Fibroblast of lung (primary cell): ENCODE data around the gene TM7SF2. TPM values are rescaled to one million over a fixed set of nuclear protein-coding genes. Genes with fewer than 3 reads are reported as not detected.

Source experiments
- DNase-seq, 2 donors: peaks; one replicate each; pipeline versions ENCODE4 v3.0.0 to v3.0.0-alpha.2; 2010; ENCODE audit warnings: low read depth in 2 of 2
- H2AFZ ChIP-seq: 2 replicates; pipeline ENCODE4 v1.5.1; 2012; ENCODE audit warnings: low read length, control low read depth, inconsistent platforms
- H3K27ac ChIP-seq: 2 replicates; pipeline ENCODE4 v1.5.1; 2011; ENCODE audit warnings: low read length, control low read depth; ENCODE audit not compliant: insufficient read depth
- H3K27me3 ChIP-seq: 2 replicates; pipeline ENCODE4 v1.5.1; 2011; ENCODE audit warnings: mild to moderate bottlenecking, low read length; ENCODE audit not compliant: control insufficient read depth, insufficient read depth
- H3K36me3 ChIP-seq: 2 replicates; pipeline ENCODE4 v1.5.1; 2011; ENCODE audit warnings: low read length; ENCODE audit not compliant: control insufficient read depth, insufficient read depth
- H3K4me1 ChIP-seq: 2 replicates; pipeline ENCODE4 v1.5.1; 2011; ENCODE audit warnings: low read length; ENCODE audit not compliant: control insufficient read depth, insufficient read depth; ENCODE audit errors: extremely low read depth
- H3K4me2 ChIP-seq: 2 replicates; pipeline ENCODE4 v1.5.1; 2011; ENCODE audit warnings: low read length, control low read depth; ENCODE audit not compliant: insufficient read depth; ENCODE audit errors: extremely low read depth
- H3K4me3 ChIP-seq, 4 experiments: fragments of 200-600 bp in 1 of 4; sonication (generic) in 1 of 4; replicated peaks in 1 of 4; 2 replicates each; pipeline ENCODE4 v1.5.1; 2011 to 2016; ENCODE audit warnings: low read length in 4 of 4, low read depth in 3 of 4, mild to moderate bottlenecking in 3 of 4, control low read depth in 2 of 4, inconsistent platforms in 1 of 4, mixed read lengths in 1 of 4; ENCODE audit not compliant: insufficient read depth in 1 of 4; ENCODE audit errors: control extremely low read depth in 1 of 4
- H3K79me2 ChIP-seq: 2 replicates; pipeline ENCODE4 v1.5.1; 2012; ENCODE audit warnings: mild to moderate bottlenecking, low read length, inconsistent platforms; ENCODE audit not compliant: control insufficient read depth, insufficient read depth
- H3K9ac ChIP-seq: 2 replicates; pipeline ENCODE4 v1.5.1; 2011; ENCODE audit warnings: mild to moderate bottlenecking, low read length, control low read depth; ENCODE audit not compliant: insufficient read depth
- H3K9me3 ChIP-seq: 2 replicates; pipeline ENCODE4 v1.5.1; 2012; ENCODE audit warnings: low read depth, low read length; ENCODE audit not compliant: control insufficient read depth, insufficient read depth
- H4K20me1 ChIP-seq: 2 replicates; pipeline ENCODE4 v1.5.1; 2011; ENCODE audit warnings: low read length; ENCODE audit not compliant: control insufficient read depth, insufficient read depth; ENCODE audit errors: extremely low read depth
- CTCF ChIP-seq, 2 donors: IDR thresholded peaks in 1 of 2; conservative IDR thresholded peaks in 1 of 2; 1 replicate in 1 of 2; 2 replicates in 1 of 2; pipeline ENCODE4 v1.5.1; 2011 to 2012; ENCODE audit warnings: low read length in 2 of 2, control low read depth in 1 of 2, inconsistent platforms in 1 of 2, low read depth in 1 of 2, mild to moderate bottlenecking in 1 of 2
- EZH2 ChIP-seq: IDR thresholded peaks from 2 replicates; pipeline ENCODE4 v1.5.1; 2012; ENCODE audit warnings: low read length, control low read depth, mild to moderate bottlenecking; ENCODE audit errors: missing control alignments
- polyA plus RNA-seq, 2 donors: library from polyadenylated mRNA; depleted of rRNA in 1 of 2; stranded (reverse) in 1 of 2; unstranded in 1 of 2; fragments of >200 nt; gene quantifications; 2 replicates each; pipeline ENCODE4 v1.2.1, GENCODE V29; 2011 to 2012; ENCODE audit warnings: missing spikeins in 1 of 2
- total RNA-seq: library from RNA; depleted of rRNA; stranded (reverse); fragments of >200 nt; gene quantifications from 2 replicates; pipeline ENCODE4 v1.2.1, GENCODE V29; 2014

Gene TM7SF2
- total and polyA plus RNA-seq, 2 donors (not counting 1 experiment from before 2014, with no cell fraction given) = 11.7 to 89.5 TPM

GRCh38 chr11:65107751-65108468 lies 3.8 kb upstream of the TM7SF2 start:
- no peak overlapping the region for H2AFZ ChIP-seq
- no peak overlapping the region for H3K4me2 ChIP-seq
- no peaks in the 10 kb centered on the region for H3K79me2 ChIP-seq
- no peak overlapping the region for H3K4me3 ChIP-seq
- H3K9me3 ChIP-seq = no peaks in the 10 kb centered on the region
- H4K20me1 ChIP-seq = no peaks in the 10 kb centered on the region
- TF ChIP-seq CTCF (conservative IDR thresholded peaks at IDR 0.05 in 1 of 2, IDR thresholded peaks at IDR 0.05 in 1 of 2; ENCODE audit: low read depth in 1 of 2, low read length in 2 of 2) (no peak), EZH2 (no peak)
- no peak for DNase-seq
- peaks cover 11% of the 10 kb centered on the region for H3K4me1 ChIP-seq
- no peaks in the 10 kb centered on the region for H3K27me3 ChIP-seq
- H3K27ac ChIP-seq = no peak overlapping the region
- H3K36me3 ChIP-seq = peaks cover 7% of the 10 kb centered on the region
- H3K9ac ChIP-seq = no peak overlapping the region

GRCh38 chr11:65108469-65109123 lies 3.1 kb upstream of the TM7SF2 start:
- Histone ChIP-seq H3K9me3 (no peaks in the 10 kb centered on the region), H3K4me2 (no peak overlapping the region), H3K4me1 (peaks cover 16% of the 10 kb centered on the region), H3K27me3 (no peaks in the 10 kb centered on the region), H4K20me1 (no peaks in the 10 kb centered on the region), H3K36me3 (peaks cover 7% of the 10 kb centered on the region), H3K9ac (no peak overlapping the region), H3K27ac (no peak overlapping the region), H2AFZ (no peak overlapping the region), H3K79me2 (no peaks in the 10 kb centered on the region), H3K4me3 (no peak overlapping the region)
- no peak for TF ChIP-seq EZH2
- no peak for TF ChIP-seq CTCF (conservative IDR thresholded peaks at IDR 0.05 in 1 of 2, IDR thresholded peaks at IDR 0.05 in 1 of 2; ENCODE audit: low read depth in 1 of 2, low read length in 2 of 2)
- no peak for DNase-seq

GRCh38 chr11:65109231-65110198 lies 2.2 kb upstream of the TM7SF2 start:
- TF ChIP-seq CTCF (conservative IDR thresholded peaks at IDR 0.05 in 1 of 2, IDR thresholded peaks at IDR 0.05 in 1 of 2; ENCODE audit: low read depth in 1 of 2, low read length in 2 of 2) = no peak
- no peak for TF ChIP-seq EZH2
- H3K4me1 ChIP-seq = peaks cover 16% of the 10 kb centered on the region

More at GRCh38 chr11:65109231-65110198, 2.2 kb upstream of the TM7SF2 start:
- no peak overlapping the region for H3K27ac ChIP-seq
- H3K9me3 ChIP-seq = no peaks in the 10 kb centered on the region
- no peak overlapping the region for H3K4me2 ChIP-seq
- H3K36me3 ChIP-seq = peaks cover 7% of the 10 kb centered on the region
- H3K79me2 ChIP-seq = no peaks in the 10 kb centered on the region
- no peaks in the 10 kb centered on the region for H3K27me3 ChIP-seq
- DNase-seq = no peak
- H2AFZ ChIP-seq = no peak overlapping the region
- peak overlapping the region; percentile 2 for H3K9ac ChIP-seq
- H4K20me1 ChIP-seq = no peaks in the 10 kb centered on the region
- no peak overlapping the region for H3K4me3 ChIP-seq
